Measurements from ENCODE around the gene PRKAG2. TPM values are rescaled to one million over a fixed set of nuclear protein-coding genes. Genes with fewer than 3 reads are reported as not detected.

The PRKAG2 gene
- total RNA-seq, 2 donors from 2014 or later: 23.2 to 28.4 TPM

DNA sequence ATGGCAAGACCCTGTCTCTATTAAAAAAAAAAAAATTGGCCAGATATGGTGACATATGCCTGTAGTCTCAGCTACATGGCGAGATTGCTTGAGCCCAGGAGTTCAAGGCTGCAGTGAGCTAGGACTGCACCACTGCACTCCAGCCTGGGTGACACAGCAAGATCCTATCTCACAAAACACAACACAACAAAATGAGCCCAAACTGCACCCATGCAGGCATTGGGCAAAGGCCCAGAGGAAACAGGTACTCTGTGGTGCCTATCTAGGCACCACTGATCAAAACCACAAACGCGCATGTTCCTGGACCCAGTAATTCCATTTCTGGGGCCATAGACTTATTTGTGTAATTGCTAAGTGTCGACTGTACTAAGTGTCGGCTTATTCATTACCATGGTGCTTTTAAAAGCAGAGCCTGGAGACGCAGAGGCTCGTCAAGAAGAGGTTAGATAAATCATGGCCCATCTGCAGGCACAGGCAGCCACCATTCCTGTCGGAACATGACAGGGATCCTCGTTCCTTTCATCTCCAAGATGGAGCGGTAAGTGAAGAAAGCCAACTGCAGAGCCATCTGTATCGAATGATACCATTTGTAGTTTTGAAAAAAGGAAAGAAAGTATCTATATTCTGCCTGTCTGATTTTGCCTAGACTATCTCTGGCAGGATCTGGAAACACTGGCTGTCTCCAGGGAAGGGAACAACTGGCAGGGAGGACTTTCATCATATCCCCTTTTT is 196.9 kb downstream of the PRKAG2 start:
- peaks cover 26% of the 10 kb centered on the region for H3K4me1 Mint-ChIP-seq (ENCODE audit: low read depth)
- no peaks in the 10 kb centered on the region for H3K9me3 Mint-ChIP-seq
- ATAC-seq (replicated peaks in 1 of 2) (no peak), DNase-seq (no peak)
- H3K4me3 Mint-ChIP-seq: no peak overlapping the region
- no peaks in the 10 kb centered on the region for H3K36me3 Mint-ChIP-seq (ENCODE audit: insufficient read depth in 2 of 2)
- H3K27me3 Mint-ChIP-seq (ENCODE audit: low read depth): no peaks in the 10 kb centered on the region
- no peak overlapping the region for H3K27ac Mint-ChIP-seq

DNA sequence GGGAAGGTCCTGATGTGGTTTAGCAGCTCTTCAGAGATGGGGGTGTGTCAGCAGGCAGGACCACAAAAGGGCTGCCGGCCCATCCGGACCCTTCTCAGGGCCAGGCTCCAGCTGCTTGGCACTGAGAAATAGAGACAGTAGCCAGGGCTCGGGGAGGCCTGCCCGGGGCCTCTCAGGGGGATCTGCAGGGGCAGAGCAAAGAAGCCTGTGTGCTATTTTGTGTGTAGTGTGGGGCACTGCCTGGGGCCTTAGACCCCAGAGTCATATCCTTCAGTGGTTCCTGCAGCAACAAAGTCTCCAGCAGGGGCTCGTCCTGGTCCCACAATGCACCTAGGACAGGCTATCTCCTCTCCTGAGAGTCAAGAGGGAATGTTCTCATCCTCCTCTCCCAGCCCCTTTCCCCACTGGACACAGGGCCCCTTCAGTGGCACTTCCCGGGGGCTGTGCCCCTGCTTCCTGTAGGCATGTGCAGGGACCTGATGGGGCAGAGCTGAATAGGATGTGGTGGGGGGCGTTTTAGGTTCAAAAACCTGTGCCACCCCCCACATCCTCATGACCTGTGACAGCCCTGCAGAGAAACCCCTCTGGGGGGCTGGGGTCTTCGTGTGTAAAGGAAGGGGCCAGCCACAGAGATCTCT is 197.7 kb downstream of the PRKAG2 start:
- no peak overlapping the region for H3K27ac Mint-ChIP-seq
- H3K4me1 Mint-ChIP-seq (ENCODE audit: low read depth): peaks cover 26% of the 10 kb centered on the region
- no peak for DNase-seq
- ATAC-seq (replicated peaks in 1 of 2): no peak
- no peaks in the 10 kb centered on the region for H3K27me3 Mint-ChIP-seq (ENCODE audit: low read depth)
- H3K4me3 Mint-ChIP-seq: no peak overlapping the region
- no peaks in the 10 kb centered on the region for H3K36me3 Mint-ChIP-seq (ENCODE audit: insufficient read depth in 2 of 2)
- no peaks in the 10 kb centered on the region for H3K9me3 Mint-ChIP-seq

DNA sequence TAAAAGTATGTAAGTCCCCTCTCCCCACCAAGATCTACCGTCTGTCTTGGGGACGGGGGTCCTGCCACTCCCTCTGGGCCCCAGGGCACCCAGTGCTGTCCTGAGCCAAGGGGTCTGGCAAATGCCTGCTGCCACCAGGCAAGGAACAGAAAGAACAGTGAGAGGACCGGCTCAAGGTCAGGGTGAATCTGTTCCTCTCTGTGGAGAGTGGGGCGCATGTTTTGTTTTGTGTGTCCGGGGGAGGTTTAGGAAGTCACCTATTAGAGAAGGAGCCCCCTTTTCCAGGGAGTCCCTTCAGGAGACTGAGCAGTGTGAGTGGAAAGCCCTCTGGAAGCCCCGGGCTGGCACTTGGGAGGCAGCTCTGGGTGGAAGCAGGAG is 198.7 kb downstream of the PRKAG2 start:
- Mint-ChIP-seq H3K27me3 (ENCODE audit: low read depth) (no peaks in the 10 kb centered on the region), H3K36me3 (ENCODE audit: insufficient read depth in 2 of 2) (no peaks in the 10 kb centered on the region), H3K4me1 (ENCODE audit: low read depth) (peaks cover 26% of the 10 kb centered on the region), H3K27ac (no peak overlapping the region), H3K9me3 (no peaks in the 10 kb centered on the region), H3K4me3 (no peak overlapping the region)
- DNase-seq (no peak), ATAC-seq (replicated peaks in 1 of 2) (no peak)

DNA sequence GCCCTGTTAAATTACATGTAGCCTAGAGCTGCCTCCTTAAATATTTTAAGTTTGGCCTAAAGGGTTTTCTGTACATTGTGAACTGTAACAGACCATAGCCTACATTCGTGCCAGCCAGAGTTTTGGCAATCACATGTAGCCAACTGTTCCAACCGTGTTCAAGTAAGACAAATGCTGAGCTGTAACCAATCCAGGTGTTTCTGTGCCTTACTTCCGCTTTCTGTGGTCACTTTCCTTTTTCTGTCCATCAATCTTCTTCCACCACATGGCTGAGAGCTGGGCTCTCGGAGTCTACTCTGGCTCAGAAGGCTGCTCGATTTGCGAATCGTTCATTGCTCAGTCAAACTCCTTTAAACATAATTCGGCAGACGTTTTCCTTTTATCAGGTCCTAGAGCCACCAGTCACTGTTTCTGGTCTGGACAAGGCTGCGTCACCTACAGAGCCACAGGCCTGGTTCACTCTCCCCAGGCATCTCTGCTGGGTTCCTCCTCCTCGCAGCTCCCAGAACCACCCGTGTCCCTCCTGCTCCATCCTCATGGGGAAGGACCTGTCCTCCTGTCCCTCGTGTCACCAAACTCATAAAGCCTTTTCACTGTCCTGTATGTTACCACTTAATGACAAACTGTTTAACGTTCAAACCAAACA is 199.2 kb downstream of the PRKAG2 start:
- Mint-ChIP-seq H3K9me3 (no peaks in the 10 kb centered on the region), H3K4me3 (no peak overlapping the region), H3K36me3 (ENCODE audit: insufficient read depth in 2 of 2) (no peaks in the 10 kb centered on the region), H3K27ac (no peak overlapping the region), H3K27me3 (ENCODE audit: low read depth) (no peaks in the 10 kb centered on the region), H3K4me1 (ENCODE audit: low read depth) (peaks cover 26% of the 10 kb centered on the region)
- ATAC-seq (replicated peaks in 1 of 2) (no peak), DNase-seq (no peak)

DNA sequence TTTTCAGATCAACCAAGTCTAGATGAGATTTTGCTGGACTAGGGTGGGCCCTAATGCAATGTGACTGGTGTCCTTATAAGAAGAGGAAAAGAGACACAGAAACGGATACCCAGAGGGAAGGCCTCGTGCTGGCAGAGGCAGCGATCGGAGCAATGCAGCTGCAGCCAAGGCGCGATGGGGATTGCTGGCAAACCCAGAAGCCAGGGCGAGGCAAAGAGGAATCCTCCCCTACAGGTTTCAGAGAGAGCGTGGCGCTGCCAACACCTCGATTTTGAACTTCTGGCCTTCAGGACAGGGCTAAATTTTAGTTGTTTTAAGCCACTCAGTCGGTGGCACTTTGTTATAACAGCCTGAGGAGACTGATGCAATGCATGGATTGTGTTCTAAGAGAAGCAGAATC is 200.2 kb downstream of the PRKAG2 start:
- no peak overlapping the region for H3K27ac Mint-ChIP-seq
- no peak for ATAC-seq (replicated peaks in 1 of 2)
- peaks cover 26% of the 10 kb centered on the region for H3K4me1 Mint-ChIP-seq (ENCODE audit: low read depth)
- no peaks in the 10 kb centered on the region for H3K36me3 Mint-ChIP-seq (ENCODE audit: insufficient read depth in 2 of 2)
- no peaks in the 10 kb centered on the region for H3K9me3 Mint-ChIP-seq
- H3K27me3 Mint-ChIP-seq (ENCODE audit: low read depth): no peaks in the 10 kb centered on the region
- DNase-seq: no peak
- H3K4me3 Mint-ChIP-seq: no peak overlapping the region

DNA sequence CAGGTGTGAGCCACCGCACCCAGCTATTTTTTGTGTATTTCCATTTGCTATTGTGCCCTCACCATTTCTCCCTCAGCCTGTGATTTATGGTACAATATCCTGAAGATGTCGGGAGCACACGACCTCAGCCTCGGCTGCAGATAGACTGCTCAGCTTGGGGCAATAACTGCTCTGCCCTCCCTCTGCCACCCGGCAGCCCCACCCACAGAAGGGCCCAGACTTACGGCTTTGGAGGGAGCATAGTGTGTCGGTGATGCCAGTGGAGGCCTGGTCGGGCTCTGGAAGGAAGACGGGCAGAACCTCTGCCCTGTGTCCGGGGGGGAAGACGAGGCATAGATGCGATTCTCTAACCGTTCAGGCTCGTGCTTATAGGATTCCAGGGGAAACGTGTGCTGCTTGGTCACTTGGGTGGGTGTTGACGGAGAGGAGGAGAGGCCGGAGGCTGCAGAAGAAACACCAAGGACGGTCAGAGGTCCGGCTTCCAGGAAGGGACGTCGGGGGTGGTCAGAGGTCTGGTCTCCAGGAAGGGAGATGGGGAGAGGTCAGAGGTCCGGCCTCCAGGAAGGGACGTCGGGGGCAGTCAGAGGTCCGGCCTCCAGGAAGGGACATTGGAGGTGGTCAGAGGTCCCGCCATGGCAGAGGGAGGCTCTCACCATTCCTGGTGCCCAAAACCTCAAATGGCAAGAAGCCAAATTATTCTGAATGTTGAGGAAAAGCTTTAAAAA is 201.6 kb downstream of the PRKAG2 start:
- peaks cover 20% of the 10 kb centered on the region for H3K4me1 Mint-ChIP-seq (ENCODE audit: low read depth)
- no peaks in the 10 kb centered on the region for H3K36me3 Mint-ChIP-seq (ENCODE audit: insufficient read depth in 2 of 2)
- ATAC-seq (replicated peaks in 1 of 2) (no peak), DNase-seq (no peak)
- no peak overlapping the region for H3K4me3 Mint-ChIP-seq
- no peak overlapping the region for H3K27ac Mint-ChIP-seq
- H3K27me3 Mint-ChIP-seq (ENCODE audit: low read depth): no peaks in the 10 kb centered on the region
- H3K9me3 Mint-ChIP-seq: no peaks in the 10 kb centered on the region

DNA sequence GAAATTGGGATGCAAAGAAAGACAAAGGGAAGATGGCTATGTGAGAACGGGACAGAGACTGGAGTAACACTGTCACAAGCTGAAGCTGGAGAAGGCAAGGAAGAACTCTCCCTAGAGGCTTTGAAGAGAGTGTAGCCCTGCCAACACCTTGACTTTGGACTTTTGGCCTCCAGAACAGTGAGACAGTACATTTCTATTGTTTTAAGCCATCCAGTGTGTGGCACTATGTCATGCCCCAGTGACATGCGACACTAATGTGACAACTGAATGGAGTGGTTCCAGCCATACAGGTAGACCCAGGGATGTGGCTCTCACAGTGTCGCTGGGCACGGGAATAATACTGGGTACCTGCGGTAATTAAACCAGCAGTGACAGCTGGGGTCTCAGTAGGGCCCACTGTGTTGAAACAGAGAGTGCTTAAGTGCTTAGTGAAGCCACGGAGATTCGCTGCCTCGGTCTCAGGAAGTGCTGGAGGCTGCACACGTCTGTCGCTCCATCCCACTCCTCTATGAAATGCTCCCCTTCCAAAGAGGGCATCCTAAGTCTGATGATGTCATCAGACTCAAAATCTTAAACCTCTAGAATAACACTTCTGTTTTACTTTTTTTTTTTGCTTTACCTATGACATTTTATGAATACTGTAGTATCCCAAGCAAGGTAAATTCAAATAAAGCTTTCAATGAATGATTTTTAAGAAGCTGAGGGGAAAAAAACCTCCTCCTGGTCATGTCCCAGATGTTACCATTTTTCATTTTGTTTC is 202.6 kb downstream of the PRKAG2 start:
- H3K4me3 Mint-ChIP-seq: no peak overlapping the region
- no peak for DNase-seq
- no peak for ATAC-seq (replicated peaks in 1 of 2)
- no peaks in the 10 kb centered on the region for H3K36me3 Mint-ChIP-seq (ENCODE audit: insufficient read depth in 2 of 2)
- peaks cover 13% of the 10 kb centered on the region for H3K4me1 Mint-ChIP-seq (ENCODE audit: low read depth)
- H3K9me3 Mint-ChIP-seq: no peaks in the 10 kb centered on the region
- no peaks in the 10 kb centered on the region for H3K27me3 Mint-ChIP-seq (ENCODE audit: low read depth)
- no peak overlapping the region for H3K27ac Mint-ChIP-seq

DNA sequence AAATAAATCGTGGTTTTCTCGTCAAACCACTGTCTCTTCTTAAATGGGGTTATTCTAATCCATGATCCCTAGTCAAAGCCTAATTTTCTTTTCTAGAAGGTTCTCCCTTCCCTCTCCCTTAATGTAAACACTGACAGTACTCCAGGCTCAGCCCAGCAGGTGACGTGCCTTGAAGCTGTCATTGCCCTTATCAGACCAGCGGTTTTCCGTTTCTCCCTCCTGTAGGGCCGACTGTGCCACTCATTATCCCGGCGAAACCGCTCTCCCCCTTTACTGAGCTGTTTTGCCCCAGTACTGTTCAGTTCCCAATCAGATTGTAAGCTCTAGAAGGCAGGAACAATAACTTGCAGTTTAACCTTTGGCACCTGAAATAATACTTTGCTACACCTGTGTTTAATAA is 203.7 kb downstream of the PRKAG2 start:
- Mint-ChIP-seq H3K9me3 (no peaks in the 10 kb centered on the region), H3K27me3 (ENCODE audit: low read depth) (no peaks in the 10 kb centered on the region), H3K4me3 (no peak overlapping the region), H3K4me1 (ENCODE audit: low read depth) (peaks cover 1% of the 10 kb centered on the region), H3K27ac (no peak overlapping the region), H3K36me3 (ENCODE audit: insufficient read depth in 2 of 2) (peaks cover 2 to 3% of the 10 kb centered on the region in 2 donors)
- ATAC-seq (replicated peaks in 1 of 2) (no peak), DNase-seq (no peak)

DNA sequence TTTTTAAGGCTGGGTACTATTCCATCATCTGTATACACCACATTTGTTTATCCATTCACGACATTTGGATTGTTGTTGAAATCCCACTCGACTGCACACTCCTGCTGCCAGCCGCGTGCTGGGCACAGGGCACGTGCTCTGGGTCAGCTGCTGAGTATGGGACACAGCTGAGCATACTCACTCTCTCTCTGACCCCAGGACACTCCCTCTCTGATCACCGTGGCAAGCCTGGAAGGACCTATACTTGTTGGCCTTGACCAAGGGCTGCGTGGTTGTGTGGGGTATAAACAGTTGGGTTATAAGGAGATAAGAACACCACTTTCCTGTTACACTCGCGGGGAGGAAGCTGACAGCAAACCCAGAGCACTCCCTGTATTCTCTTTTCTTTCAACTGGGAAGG is 204.2 kb downstream of the PRKAG2 start:
- no peak overlapping the region for H3K4me3 Mint-ChIP-seq
- no peaks in the 10 kb centered on the region for H3K27me3 Mint-ChIP-seq (ENCODE audit: low read depth)
- DNase-seq (no peak), ATAC-seq (replicated peaks in 1 of 2) (no peak)
- peaks cover 0 to 2% of the 10 kb centered on the region in 2 donors for H3K9me3 Mint-ChIP-seq
- H3K27ac Mint-ChIP-seq: no peak overlapping the region
- H3K36me3 Mint-ChIP-seq (ENCODE audit: insufficient read depth in 2 of 2): peaks cover 4% of the 10 kb centered on the region in 2 donors
- H3K4me1 Mint-ChIP-seq (ENCODE audit: low read depth): no peaks in the 10 kb centered on the region

DNA sequence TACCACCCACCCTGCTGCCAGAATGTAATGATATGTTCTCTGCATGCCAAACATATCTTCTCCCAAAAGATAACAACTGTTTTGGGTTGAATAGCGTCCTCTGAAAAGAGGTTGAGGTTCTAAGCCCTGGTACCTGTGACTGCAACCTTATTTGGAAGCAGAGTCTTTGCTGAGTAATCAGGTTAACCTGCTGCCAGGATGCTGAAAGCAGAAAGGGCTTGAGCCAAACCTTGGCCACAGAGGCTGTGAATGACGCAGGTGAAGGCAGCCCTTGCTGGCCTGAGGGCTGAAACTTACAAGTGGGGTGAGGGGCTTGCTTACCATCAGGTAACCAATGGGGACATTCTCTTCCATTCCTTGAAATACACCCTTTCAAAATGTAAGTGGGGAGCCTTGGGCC is 205.4 kb downstream of the PRKAG2 start:
- H3K27ac Mint-ChIP-seq: no peak overlapping the region
- ATAC-seq (replicated peaks in 1 of 2): no peak
- no peaks in the 10 kb centered on the region for H3K4me1 Mint-ChIP-seq (ENCODE audit: low read depth)
- H3K9me3 Mint-ChIP-seq: peaks cover 3 to 4% of the 10 kb centered on the region in 2 donors
- no peak for DNase-seq
- H3K4me3 Mint-ChIP-seq: no peak overlapping the region
- H3K36me3 Mint-ChIP-seq (ENCODE audit: insufficient read depth in 2 of 2): peaks cover 6 to 7% of the 10 kb centered on the region in 2 donors
- no peaks in the 10 kb centered on the region for H3K27me3 Mint-ChIP-seq (ENCODE audit: low read depth)

DNA sequence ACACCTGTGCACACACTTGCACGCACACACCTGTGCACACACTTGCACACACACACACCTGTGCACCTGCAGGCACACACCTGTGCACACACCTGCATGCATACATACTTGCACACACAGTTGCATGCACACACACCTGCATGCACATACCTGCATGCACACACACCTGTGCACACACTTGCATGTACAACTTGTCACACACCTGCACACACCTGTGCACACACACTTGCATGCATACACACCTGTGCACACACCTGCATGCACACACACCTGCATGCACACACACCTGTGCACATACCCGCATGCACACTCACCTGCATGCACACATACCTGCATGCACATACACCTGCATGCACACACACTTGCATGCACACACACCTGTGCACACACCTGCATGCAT is 207.2 kb downstream of the PRKAG2 start:
- H3K27ac Mint-ChIP-seq: no peak overlapping the region
- H3K27me3 Mint-ChIP-seq (ENCODE audit: low read depth): no peaks in the 10 kb centered on the region
- peaks cover 3 to 4% of the 10 kb centered on the region in 2 donors for H3K9me3 Mint-ChIP-seq
- DNase-seq (no peak), ATAC-seq (replicated peaks in 1 of 2) (no peak)
- no peaks in the 10 kb centered on the region for H3K4me1 Mint-ChIP-seq (ENCODE audit: low read depth)
- H3K4me3 Mint-ChIP-seq: no peak overlapping the region
- H3K36me3 Mint-ChIP-seq (ENCODE audit: insufficient read depth in 2 of 2): peaks cover 6 to 7% of the 10 kb centered on the region in 2 donors

DNA sequence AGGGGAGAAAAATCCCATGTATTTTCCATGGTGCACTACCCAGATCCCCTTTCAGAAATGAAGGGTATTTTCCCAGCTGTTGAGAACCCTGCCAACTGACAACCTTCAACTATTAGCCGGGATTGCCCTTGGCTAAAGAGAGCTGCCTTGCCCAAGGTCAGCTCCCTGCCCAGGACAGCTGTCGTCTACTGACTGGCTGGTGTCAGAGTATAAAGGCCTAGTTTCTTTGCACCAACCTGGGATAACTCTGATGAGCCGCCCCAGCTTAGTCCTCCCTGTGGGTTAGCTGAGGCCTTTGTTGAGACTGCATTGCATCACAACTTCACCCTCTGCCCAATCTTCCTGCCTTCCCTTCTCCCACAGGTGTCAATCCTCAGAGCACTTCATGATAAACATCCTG is 210.0 kb downstream of the PRKAG2 start:
- Mint-ChIP-seq H3K36me3 (ENCODE audit: insufficient read depth in 2 of 2) (peaks cover 6 to 7% of the 10 kb centered on the region in 2 donors), H3K4me1 (ENCODE audit: low read depth) (no peaks in the 10 kb centered on the region), H3K4me3 (no peak overlapping the region), H3K27me3 (ENCODE audit: low read depth) (no peaks in the 10 kb centered on the region), H3K9me3 (peaks cover 3 to 4% of the 10 kb centered on the region in 2 donors), H3K27ac (no peak overlapping the region)
- no peak for ATAC-seq (replicated peaks in 1 of 2)
- no peak for DNase-seq
